ENCODE results near the gene UBTF.
"Not testable (repeated sequence)": the region's sequence is repeated elsewhere in the genome, so short reads cannot be mapped to it uniquely, and the experiment has no call there.

The UBTF gene

DNA sequence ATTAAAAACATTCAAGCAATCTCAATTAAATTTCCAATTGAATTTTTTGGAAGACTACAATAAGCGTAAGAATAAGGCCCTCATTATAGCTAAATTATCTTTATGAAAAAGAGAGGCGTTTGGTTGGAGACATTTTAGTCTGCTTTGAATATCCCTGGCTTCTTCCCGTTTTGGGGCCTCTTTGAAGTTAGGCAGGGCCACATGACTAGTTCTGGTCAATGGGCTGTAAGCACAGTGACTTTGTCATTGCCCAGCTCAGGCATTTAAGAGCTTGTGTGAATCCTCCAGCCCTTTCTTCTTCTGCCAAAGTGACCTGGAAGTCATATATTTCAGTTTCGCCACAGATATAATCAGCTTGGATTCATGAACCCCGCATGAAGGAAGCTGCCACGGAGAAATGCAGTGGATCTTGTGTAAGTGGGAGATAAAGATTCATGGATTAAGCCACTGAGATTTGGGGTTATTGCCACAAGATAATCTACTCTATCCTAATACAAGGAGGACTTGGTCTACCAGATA, 21.7 kb upstream of the UBTF start:
- no peak for DNase-seq

- not testable (repeated sequence) for DNase-seq
Observed at GRCh38 chr17:44237886-44238285, 18.4 kb upstream of the UBTF start.

DNA sequence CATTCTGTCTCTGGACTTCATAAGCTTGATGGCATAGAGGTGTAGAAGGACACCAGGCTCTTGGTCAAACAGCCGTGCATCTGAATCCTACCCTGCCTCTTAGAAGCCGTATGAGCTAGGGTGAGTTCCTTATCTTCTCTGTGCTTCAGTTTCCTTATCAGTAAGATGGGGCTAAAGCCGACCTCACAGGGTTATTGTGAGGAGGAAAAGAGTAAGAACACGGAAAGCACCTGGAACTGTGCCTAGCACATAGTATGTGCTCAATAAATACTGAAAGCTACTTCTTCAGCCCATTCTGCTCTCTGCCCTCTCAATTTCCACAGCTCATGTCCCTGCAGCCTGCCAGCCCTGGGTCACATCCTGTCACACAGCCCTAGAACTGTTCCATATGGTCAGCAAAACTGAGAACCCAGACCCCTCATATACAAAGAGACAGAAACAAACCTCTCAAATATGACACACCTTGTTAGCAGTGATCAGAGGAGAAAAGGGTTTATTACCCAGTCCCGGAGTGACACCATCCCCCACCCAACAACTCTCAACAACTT, 17.0 kb upstream of the UBTF start:
- no peak for DNase-seq

DNA sequence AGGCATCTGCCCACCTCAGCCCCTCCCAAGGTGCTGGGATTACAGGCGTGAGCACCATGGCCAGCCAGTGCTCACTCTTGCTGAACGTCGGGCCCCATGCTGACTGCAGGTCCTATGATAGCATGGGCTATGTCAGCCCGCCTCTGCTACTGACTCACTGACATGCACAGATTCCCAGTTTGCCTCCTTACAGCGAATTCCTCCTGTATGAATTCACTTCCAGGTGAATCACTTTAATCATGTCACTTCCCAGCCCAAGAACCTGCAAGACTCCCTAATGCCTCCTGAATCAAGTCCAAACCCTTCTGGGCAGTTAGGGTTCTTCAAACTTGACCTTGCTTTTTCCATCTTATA, 16.1 kb upstream of the UBTF start:
- DNase-seq: peak; percentile 30

- no peak for DNase-seq
Observed at GRCh38 chr17:44233582-44233981, 14.1 kb upstream of the UBTF start.

GRCh38 chr17:44232061-44232460, 12.6 kb upstream of the UBTF start:
- no peak for DNase-seq

DNA sequence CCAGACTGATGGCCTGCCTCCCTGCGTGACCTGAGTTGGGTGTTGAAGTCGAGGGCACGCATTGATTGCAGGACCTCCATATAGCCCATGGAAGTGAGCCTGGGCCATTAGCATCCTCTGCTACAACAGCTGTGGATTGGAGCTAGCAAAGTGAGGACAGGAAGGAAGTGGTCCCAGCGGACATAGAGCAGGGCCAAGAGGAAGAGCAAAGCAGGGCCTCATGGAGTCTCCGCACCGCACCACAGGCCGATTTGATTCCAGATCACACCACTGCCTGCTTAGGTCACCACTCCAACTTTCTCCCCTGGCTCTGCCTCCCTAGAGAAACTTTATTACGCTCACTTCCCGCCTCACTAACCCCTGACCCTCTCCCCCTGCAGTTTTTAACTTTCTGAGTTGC, 10.7 kb upstream of the UBTF start:
- DNase-seq: no peak

DNA sequence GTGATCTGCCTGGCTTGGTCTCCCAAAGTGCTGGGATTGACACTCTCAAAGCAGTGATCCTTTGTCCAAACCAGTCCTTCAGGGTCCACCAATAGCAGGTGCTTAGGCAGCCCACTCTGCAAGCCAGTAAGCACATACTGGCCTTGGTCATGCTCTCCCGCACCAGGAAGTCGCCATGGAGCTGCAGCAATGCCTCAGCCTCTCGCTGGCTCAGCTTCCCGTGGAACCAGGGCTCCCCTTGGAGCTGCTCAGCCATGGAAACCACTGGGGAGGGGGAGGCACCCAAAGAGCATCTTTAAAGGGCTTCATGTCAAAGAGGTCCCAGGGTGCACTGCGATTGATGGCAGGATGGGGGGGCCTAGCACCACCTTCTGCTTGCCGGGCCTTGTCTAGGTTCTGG, 9.6 kb upstream of the UBTF start:
- no peak for DNase-seq

- DNase-seq: peak; percentile 33
Observed at GRCh38 chr17:44223541-44224071, 4.1 kb upstream of the UBTF start.

- DNase-seq: peak; percentile 79
Observed at GRCh38 chr17:44222112-44222869, 2.8 kb upstream of the UBTF start.

DNA sequence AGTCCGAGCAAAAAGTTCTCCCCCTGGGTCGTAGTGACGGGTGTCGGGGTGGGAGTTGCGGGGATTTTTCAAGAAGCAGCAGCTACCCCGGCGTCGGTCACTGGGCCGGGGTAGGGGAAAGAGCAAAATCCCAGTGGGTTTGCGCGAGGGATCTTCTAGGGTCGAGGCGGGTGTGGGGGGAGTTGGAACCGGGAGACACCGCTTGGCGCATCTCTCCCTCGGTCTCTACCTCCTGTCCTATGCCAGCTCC, 2.3 kb upstream of the UBTF start:
- DNase-seq: no peak

DNA sequence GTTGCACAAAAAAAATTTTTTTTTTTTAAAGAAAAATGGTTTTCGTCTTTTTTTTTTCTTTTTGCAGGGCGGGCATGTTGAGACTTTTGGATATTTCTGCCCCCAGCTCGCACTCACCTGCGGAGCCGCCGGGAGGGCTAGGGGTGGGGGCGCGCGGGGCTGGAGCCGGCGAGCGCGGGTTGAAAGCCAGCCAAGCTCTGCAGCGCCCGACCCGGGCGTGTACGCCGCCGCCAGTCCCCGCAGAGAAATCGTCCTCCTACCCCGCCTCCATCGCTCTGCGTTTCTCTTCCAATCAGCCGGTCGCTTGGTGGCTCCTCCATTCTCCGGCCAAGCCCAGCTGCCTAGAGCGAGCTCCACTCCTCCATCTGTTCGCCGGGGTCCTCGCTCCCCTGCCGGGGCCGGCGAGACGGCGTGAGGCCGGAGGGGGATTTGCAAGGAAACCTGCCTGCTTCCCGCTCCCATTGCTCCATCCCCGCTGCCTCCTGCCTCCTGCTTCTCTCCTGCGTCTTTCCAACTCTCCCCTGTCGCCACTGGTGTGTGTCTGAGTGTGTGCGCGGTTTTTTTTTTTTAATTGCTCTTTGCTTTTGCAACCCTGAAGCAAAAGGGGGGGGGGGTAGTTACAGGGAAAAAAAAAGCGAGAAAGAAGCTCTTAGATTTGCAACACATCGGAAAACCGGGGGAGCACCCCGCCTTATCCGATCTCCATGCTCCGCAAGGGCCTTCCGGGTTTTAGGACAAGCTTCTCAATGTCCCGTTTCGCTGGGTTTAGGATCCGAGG, 1.8 kb upstream of the UBTF start:
- peak; percentile 82 for DNase-seq

DNA sequence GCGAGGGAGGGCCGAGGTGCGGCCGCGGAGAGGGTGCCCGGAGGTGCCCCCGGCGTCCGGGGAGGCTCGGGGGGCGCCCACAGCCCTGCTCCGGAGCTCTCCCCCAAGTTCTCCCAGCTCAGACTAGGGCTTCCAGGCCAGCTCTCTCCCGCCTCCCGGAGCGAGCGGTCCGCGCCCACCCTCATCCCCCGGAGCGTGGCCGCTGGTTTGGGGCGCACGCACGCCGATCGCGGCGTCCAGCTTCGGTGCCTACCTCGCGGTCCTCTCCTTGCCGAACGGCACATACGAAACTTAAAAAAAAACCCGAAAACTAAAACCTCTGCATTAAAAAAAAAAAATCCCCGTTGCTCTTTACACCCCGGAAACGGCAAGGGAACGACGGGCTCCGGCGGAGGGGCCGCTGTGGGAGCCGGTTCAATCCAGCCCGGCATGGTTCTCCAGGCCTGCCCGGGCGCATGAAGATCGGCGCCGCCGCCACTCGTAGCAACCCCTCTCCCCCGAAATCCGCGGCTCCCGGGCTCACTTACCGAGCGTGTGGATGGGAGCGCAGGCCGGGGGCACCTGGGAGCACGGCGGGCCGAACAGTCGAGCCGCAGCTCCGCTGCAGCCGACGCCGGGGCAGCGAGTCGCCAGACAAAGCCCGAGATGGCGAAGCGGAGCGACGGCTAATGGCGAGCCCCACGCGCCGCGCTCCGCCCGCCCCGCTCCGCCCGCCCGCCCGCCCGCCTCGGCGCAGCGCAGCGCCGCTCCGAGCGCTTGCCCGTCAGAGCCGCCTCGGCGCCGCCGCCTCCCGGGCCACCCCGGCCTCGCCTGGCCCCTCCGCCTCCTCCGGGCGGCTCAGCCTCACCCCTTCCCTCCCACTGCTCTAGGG, 973 bp upstream of the UBTF start:
- DNase-seq: peak; percentile 62

DNA sequence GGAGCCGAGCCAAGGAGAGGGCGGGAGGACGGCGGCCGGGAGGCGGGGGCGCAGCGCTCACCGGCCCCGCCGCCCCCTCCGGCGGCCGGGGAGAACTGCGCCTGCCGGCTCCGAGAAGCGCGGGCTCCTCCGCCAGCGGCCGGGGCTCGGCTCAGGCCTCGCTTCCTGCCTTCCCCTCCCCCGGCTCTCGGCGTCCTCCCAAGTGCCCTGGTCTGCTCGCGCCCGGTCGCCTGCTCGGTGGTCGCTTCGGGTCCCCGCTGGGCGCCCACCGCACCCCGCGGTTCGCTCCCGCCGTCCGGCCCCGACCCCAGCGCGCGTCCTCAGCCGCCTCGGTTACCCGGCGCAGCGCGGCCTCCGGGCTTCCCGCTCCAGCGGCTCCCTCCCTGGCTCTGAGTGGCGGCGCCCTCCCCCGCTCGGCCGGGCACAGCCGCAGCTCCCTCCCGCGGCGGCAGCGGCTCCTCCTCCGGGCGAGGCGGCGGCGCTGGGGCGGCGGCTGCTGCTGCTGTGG, 313 bp downstream of the UBTF start:
- DNase-seq: peak; percentile 80

GRCh38 chr17:44218344-44219107, 949 bp downstream of the UBTF start:
- peak; percentile 96 for DNase-seq

DNA sequence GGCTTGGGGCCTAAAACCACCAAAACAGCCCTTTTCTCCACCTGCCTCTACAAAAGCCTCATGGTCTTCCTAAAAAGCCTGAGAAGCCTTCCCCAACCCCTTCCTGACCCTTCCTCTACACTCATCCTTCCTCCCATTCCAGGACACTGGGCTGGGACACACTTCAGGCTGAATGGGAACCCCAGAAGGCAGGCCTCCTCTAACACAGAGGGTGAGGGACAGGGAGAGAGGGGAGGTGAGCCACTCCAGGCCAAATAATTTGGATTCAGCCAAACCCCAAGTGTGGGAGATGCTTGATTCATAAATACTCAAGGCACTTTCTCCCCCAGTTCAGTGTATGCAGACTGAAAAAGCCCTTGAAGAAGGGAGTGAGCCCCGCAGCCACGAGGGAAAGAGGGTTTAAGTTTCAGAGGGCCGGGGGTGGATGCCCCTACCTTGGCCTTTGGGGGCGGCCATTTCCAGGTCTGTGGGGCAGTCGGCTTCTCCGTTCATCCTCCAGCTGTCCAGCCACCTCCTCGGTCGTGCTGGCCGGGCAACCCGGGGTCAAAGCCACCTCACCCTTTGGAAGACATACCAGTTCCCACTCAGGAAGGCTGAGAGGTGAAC, 1.6 kb downstream of the UBTF start:
- DNase-seq: no peak

GRCh38 chr17:44216694-44217093, 2.8 kb downstream of the UBTF start:
- DNase-seq: no peak

GRCh38 chr17:44216173-44216572, 3.3 kb downstream of the UBTF start:
- DNase-seq: no peak

DNA sequence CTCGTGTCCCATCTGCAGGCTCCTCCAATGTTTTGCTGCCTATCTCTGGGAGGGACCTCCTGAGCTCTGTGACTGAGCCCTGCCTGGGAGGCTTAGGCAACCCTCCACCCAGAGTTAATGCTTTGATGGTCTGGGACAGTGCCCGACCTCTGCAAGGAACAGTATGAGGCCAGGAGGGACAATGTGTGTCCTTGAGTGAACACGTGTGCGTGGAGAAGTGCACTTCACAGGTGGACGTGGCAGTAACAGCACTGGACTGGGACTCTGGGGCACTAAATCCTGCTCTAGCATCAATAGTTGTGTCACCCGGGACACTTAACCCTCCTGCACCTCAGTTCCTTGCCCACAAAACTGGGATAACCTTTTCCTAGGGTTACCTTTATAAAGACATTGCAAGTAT, 4.6 kb downstream of the UBTF start:
- no peak for DNase-seq

- no peak for DNase-seq
Observed at GRCh38 chr17:44214230-44214494, 5.3 kb downstream of the UBTF start.

DNA sequence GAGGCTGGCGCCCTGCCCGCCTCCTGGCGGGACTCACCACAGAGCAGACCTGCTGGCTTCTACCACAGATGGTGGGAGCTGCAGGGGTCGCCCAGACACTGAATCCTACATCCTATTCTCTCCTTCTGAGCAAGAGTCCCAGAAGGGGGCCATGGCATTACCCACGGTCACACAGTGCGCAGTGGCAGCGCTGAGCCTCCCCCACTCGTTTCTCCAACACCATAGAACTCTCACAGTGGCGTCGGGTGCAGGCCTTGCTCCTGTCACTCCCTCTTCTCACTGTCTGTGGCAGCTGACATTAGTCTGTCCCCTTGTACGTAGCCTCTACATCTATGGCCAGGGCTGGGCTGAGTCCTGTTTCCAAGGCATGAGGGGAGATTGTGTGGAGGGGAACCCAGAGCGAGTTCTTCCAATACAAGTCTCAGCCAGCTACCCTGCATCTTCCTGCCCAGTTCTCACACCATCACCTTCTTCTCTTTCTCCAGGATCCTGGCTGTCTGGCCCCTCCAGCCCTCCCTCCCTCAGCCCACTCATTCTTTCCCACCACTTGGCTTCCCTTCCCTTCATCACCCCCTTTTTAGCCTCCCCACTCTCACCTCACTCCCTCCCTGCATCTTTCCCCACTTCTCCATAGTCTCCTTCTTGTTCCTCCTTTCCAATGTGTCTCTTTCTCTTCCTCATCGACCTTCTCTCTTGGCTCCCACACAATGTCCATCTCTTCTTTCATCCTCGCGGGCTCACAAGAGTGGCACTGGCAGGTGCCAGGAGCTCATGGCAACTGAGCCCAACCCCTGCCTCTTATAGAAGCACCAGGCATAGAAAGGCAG, 5.9 kb downstream of the UBTF start:
- DNase-seq: no peak
